CD14-positive monocyte (primary cell): ENCODE measurements around the gene MGAT5. TPM values are rescaled to one million over a fixed set of nuclear protein-coding genes. Genes with fewer than 3 reads are reported as not detected.

ENCODE experiments used
- DNase-seq, 3 donors: peaks; one replicate each; pipeline ENCODE4 v3.0.0-alpha.2; 2011 to 2022
- H2AFZ ChIP-seq: 2 replicates; pipeline ENCODE4 v1.6.0; 2012; ENCODE audit warnings: mild to moderate bottlenecking, low read depth, low read length, inconsistent platforms; ENCODE audit not compliant: insufficient read depth, poor library complexity, severe bottlenecking
- H3K27ac ChIP-seq, 2 donors: 1 replicate in 1 of 2; 2 replicates in 1 of 2; pipeline ENCODE4 v1.5.1; 2012 to 2013; ENCODE audit warnings: low read length in 2 of 2, control low read depth in 1 of 2, inconsistent platforms in 1 of 2, low read depth in 1 of 2, mild to moderate bottlenecking in 1 of 2
- H3K27me3 ChIP-seq, 2 donors: one replicate each; pipeline versions ENCODE4 v1.6.0 to v1.6.1; 2011 to 2013; ENCODE audit warnings: low read length in 2 of 2; ENCODE audit not compliant: control insufficient read depth in 2 of 2, insufficient read depth in 2 of 2
- H3K36me3 ChIP-seq, 2 donors: replicated peaks in 1 of 2; 1 replicate in 1 of 2; 2 replicates in 1 of 2; pipeline versions ENCODE4 v1.5.1 to v1.6.1; 2012 to 2013; ENCODE audit warnings: low read length in 2 of 2, control low read depth in 1 of 2, inconsistent platforms in 1 of 2, mild to moderate bottlenecking in 1 of 2; ENCODE audit not compliant: insufficient read depth in 2 of 2, control insufficient read depth in 1 of 2
- H3K4me1 ChIP-seq, 2 donors: 1 replicate in 1 of 2; 2 replicates in 1 of 2; pipeline versions ENCODE4 v1.5.1 to v1.6.1; 2012 to 2013; ENCODE audit warnings: low read length in 2 of 2, control low read depth in 1 of 2, inconsistent platforms in 1 of 2, mild to moderate bottlenecking in 1 of 2, moderate library complexity in 1 of 2; ENCODE audit not compliant: insufficient read depth in 2 of 2, control insufficient read depth in 1 of 2
- H3K4me2 ChIP-seq: replicated peaks from 2 replicates; pipeline ENCODE3; 2012; ENCODE audit warnings: low read length, moderate library complexity, mild to moderate bottlenecking; ENCODE audit not compliant: poor library complexity, severe bottlenecking; ENCODE audit errors: extremely low read depth
- H3K4me3 ChIP-seq, 3 experiments: fragments of 200-600 bp in 1 of 3; sonication (generic) in 1 of 3; replicated peaks in 1 of 3; 1 replicate in 2 of 3; 2 replicates in 1 of 3; pipeline ENCODE4 v1.5.1; 2011 to 2013; ENCODE audit warnings: low read length in 3 of 3, mild to moderate bottlenecking in 3 of 3, control low read depth in 2 of 3, low read depth in 2 of 3, inconsistent platforms in 1 of 3, moderate library complexity in 1 of 3
- H3K79me2 ChIP-seq: 2 replicates; pipeline ENCODE4 v1.6.0; 2012; ENCODE audit warnings: mild to moderate bottlenecking, control low read depth, inconsistent platforms, low read length, moderate library complexity; ENCODE audit not compliant: insufficient read depth
- H3K9ac ChIP-seq: 2 replicates; pipeline ENCODE4 v1.6.0; 2017; ENCODE audit warnings: low read length, mild to moderate bottlenecking; ENCODE audit not compliant: insufficient read depth, poor library complexity, severe bottlenecking
- H3K9me3 ChIP-seq, 2 donors: replicated peaks in 1 of 2; 1 replicate in 1 of 2; 2 replicates in 1 of 2; pipeline versions ENCODE4 v1.5.1 to v1.6.1; 2012 to 2013; ENCODE audit warnings: low read length in 2 of 2, control low read depth in 1 of 2; ENCODE audit not compliant: control insufficient read depth in 1 of 2, insufficient read depth in 1 of 2
- H4K20me1 ChIP-seq: 2 replicates; pipeline ENCODE4 v1.6.0; 2012; ENCODE audit warnings: mild to moderate bottlenecking, low read length, control low read depth, moderate library complexity; ENCODE audit not compliant: insufficient read depth
- H3K27ac Mint-ChIP-seq, 7 donors: one replicate each; pipeline ENCODE4 v1.8.0; 2020; ENCODE audit warnings: mild to moderate bottlenecking in 7 of 7, mixed read lengths in 7 of 7, moderate library complexity in 6 of 7, inconsistent platforms in 2 of 7
- H3K27me3 Mint-ChIP-seq, 3 donors: one replicate each; pipeline ENCODE4 v1.8.0; 2021 to 2022; ENCODE audit warnings: low read depth in 3 of 3, mild to moderate bottlenecking in 3 of 3, mixed read lengths in 3 of 3, moderate library complexity in 3 of 3, inconsistent platforms in 1 of 3
- H3K36me3 Mint-ChIP-seq, 2 donors: one replicate each; pipeline ENCODE4 v1.8.0; 2020; ENCODE audit warnings: mixed read lengths in 2 of 2, inconsistent platforms in 1 of 2, mild to moderate bottlenecking in 1 of 2
- H3K4me1 Mint-ChIP-seq: one replicate; pipeline ENCODE4 v1.8.0; 2020; ENCODE audit warnings: mild to moderate bottlenecking, mixed read lengths
- H3K4me3 Mint-ChIP-seq, 2 donors: one replicate each; pipeline ENCODE4 v1.8.0; 2020; ENCODE audit warnings: mild to moderate bottlenecking in 2 of 2, mixed read lengths in 2 of 2, moderate library complexity in 1 of 2
- H3K9me3 Mint-ChIP-seq, 7 donors: one replicate each; pipeline ENCODE4 v1.8.0; 2020 to 2022; ENCODE audit warnings: mixed read lengths in 7 of 7, mild to moderate bottlenecking in 6 of 7, moderate library complexity in 6 of 7, inconsistent platforms in 2 of 7
- WGBS: methylation state at CpG from one replicate; pipeline ENCODE4 v1.1.5; 2013; ENCODE audit warnings: missing lambda C conversion rate; ENCODE audit not compliant: insufficient coverage; 5-methylcytosine and 5-hydroxymethylcytosine counted together
- intact Hi-C, 2 donors: fragments of 100-400 bp; cut with micrococcal nuclease; formaldehyde crosslinking; loops; one replicate each; pipeline versions ENCODE4 v1.15.0 to v1.15.1; 2023
- polyA plus RNA-seq, 3 donors: library from polyadenylated mRNA; depleted of rRNA in 1 of 3; unstranded in 2 of 3; stranded (reverse) in 1 of 3; fragments of 300-500 nt in 2 of 3; fragments of >200 nt in 1 of 3; fragmentation: Illumina TruSeq in 2 of 3; gene quantifications; 1 replicate in 2 of 3; 2 replicates in 1 of 3; pipeline ENCODE4 v1.2.3, GENCODE V29; 2012 to 2021
- TF ChIP-seq, protein P1 (sequence below): fragments of 200-600 bp; IDR thresholded peaks from one replicate; pipeline ENCODE4 v1.8.0; 2022; ENCODE audit warnings: antibody characterized with exemption, mild to moderate bottlenecking

MGAT5 gene
- polyA plus RNA-seq, 3 donors = 1.9 to 6.6 (median 2.4) TPM

DNA sequence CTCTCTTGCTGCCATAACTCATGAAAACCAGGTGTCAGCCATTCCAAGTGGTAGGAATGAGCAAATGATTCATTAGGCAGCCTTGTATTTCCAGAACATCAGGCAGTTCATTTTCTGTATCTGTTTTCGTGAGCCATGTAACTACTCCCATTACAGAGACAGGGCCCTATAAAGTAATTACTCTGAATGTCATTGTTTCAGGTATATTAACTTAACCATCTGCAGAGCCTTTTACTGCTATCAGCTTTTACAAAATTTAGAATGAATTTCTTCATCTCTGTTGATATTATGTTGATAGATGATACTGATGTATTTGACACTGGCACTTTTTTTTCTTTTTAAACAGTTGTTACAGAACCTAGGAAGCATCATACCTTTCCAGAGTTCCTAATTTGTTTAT is 69.9 kb downstream of the MGAT5 start:
- H3K9ac ChIP-seq = no peak overlapping the region
- intact Hi-C loops = no loop called here
- H4K20me1 ChIP-seq = no peaks in the 10 kb centered on the region
- Mint-ChIP-seq H3K9me3 (no peaks in the 10 kb centered on the region), H3K27me3 (peaks cover 0 to 1% (median 0%) of the 10 kb centered on the region in 3 donors), H3K4me3 (no peak overlapping the region), H3K4me1 (peaks cover 37% of the 10 kb centered on the region), H3K27ac (no peak overlapping the region), H3K36me3 (peaks cover 17 to 26% of the 10 kb centered on the region in 2 donors)
- H3K27me3 ChIP-seq = no peaks in the 10 kb centered on the region
- no peak for DNase-seq
- H2AFZ ChIP-seq = no peak overlapping the region
- TF ChIP-seq, protein P1, sequence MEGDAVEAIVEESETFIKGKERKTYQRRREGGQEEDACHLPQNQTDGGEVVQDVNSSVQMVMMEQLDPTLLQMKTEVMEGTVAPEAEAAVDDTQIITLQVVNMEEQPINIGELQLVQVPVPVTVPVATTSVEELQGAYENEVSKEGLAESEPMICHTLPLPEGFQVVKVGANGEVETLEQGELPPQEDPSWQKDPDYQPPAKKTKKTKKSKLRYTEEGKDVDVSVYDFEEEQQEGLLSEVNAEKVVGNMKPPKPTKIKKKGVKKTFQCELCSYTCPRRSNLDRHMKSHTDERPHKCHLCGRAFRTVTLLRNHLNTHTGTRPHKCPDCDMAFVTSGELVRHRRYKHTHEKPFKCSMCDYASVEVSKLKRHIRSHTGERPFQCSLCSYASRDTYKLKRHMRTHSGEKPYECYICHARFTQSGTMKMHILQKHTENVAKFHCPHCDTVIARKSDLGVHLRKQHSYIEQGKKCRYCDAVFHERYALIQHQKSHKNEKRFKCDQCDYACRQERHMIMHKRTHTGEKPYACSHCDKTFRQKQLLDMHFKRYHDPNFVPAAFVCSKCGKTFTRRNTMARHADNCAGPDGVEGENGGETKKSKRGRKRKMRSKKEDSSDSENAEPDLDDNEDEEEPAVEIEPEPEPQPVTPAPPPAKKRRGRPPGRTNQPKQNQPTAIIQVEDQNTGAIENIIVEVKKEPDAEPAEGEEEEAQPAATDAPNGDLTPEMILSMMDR = no peak
- no peak overlapping the region for H3K27ac ChIP-seq
- H3K4me2 ChIP-seq = no peak overlapping the region
- H3K4me1 ChIP-seq = peaks cover 15 to 20% of the 10 kb centered on the region in 2 donors
- H3K79me2 ChIP-seq = no peaks in the 10 kb centered on the region
- no peak overlapping the region for H3K4me3 ChIP-seq
- peaks cover 2 to 13% of the 10 kb centered on the region in 2 donors for H3K36me3 ChIP-seq
- WGBS = no CpG with 5 or more reads among the region's 1 CpG
- no peaks in the 10 kb centered on the region for H3K9me3 ChIP-seq

DNA sequence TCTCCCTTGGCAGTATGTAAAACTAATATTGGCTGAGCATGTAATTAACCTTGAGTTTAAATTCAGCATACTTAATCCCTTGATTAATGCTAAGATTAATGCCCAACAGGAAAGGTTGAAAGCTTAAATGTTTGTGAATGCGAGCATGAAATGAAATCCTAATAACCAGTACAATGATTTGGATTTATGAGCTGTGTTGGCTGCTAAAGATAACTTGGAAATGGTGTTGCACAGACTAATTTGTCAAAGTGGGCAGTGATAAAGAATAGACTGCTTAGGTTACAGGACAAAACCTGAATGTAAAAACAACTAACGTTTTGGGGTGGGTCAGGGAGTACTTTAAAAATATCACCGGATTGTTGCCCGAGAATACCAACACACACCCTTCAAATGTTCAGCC is 70.6 kb downstream of the MGAT5 start:
- peaks cover 0 to 2% (median 0%) of the 10 kb centered on the region in 7 donors for H3K9me3 Mint-ChIP-seq
- peaks cover 12 to 20% of the 10 kb centered on the region in 2 donors for H3K36me3 Mint-ChIP-seq
- H3K27me3 ChIP-seq = no peaks in the 10 kb centered on the region
- H3K79me2 ChIP-seq = no peaks in the 10 kb centered on the region
- no peak overlapping the region for H3K9ac ChIP-seq
- no peak overlapping the region for H2AFZ ChIP-seq
- H4K20me1 ChIP-seq = no peaks in the 10 kb centered on the region
- peaks cover 0 to 1% (median 0%) of the 10 kb centered on the region in 3 donors for H3K27me3 Mint-ChIP-seq
- TF ChIP-seq, protein P1 = no peak
- intact Hi-C loops = no loop called here
- peaks cover 0 to 6% of the 10 kb centered on the region in 2 donors for H3K36me3 ChIP-seq
- peaks cover 35% of the 10 kb centered on the region for H3K4me1 Mint-ChIP-seq
- no peak for DNase-seq
- WGBS = no CpG with 5 or more reads among the region's 4 CpGs
- H3K27ac Mint-ChIP-seq = no peak overlapping the region
- H3K27ac ChIP-seq = no peak overlapping the region
- peaks cover 15 to 20% of the 10 kb centered on the region in 2 donors for H3K4me1 ChIP-seq
- no peak overlapping the region for H3K4me3 ChIP-seq
- no peak overlapping the region for H3K4me2 ChIP-seq
- no peak overlapping the region for H3K4me3 Mint-ChIP-seq
- H3K9me3 ChIP-seq = no peaks in the 10 kb centered on the region
